ENCODE results near the gene CAMTA2. TPM values are rescaled to one million over a fixed set of nuclear protein-coding genes. Genes with fewer than 3 reads are reported as not detected.

The CAMTA2 gene
- total RNA-seq, 2 experiments from 2014 or later = 9.7 to 44.3 TPM

DNA sequence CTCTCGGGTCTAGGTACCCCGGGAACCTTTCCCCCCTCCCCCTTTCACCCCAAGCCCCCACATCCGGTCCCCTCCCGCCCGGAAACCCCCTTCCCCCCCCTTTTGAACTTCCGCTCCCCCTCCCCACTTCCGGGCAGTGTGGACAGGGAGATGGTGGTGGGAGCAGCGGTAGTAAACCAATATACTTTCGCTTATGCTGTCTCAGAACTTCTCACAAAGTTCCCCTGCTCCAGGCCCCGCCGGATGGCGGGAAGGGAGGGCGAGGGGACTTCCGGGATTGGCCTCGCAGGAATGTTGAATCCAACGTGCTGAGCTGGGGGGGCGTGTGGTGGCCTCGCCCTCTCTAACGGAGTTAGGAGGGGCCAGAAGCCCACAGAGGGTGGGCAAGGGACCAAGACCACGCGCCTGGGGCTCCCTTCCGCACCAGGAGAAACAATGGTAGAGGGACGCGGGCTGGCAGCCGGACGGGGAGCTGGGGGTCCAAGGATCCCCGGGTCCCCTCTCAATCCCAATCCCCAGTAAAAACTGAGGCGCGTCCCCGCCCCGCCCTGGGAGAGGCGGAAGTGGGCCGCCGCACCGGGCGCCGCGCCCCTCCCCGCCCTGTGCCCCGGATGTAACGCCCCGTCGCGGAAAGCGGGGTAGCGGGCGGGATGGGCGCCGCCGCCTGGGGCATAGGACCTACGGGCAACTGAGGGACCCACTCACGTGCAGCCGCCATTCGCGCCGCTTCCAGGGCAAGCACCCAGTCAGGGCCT lies 39.9 kb downstream of the CAMTA2 start:
- Histone ChIP-seq H4K20me1 (ENCODE audit: insufficient read depth, low read length) (peaks cover 19% of the 10 kb centered on the region), H3K27ac (ENCODE audit: low read depth, low read length, poor library complexity, severe bottlenecking) (peak overlapping the region; percentile 99), H3K79me2 (ENCODE audit: insufficient read depth, low read depth, low read length) (peaks cover 53% of the 10 kb centered on the region), H2AFZ (ENCODE audit: low read length) (no peak overlapping the region), H3K4me1 (ENCODE audit: insufficient read depth, low read length, poor library complexity, severe bottlenecking) (peaks cover 63% of the 10 kb centered on the region), H3K4me3 (ENCODE audit: low read depth, low read length, poor library complexity, severe bottlenecking) (peak overlapping the region; percentile 100), H3K9me2 (ENCODE audit: insufficient read depth, low read length) (no peaks in the 10 kb centered on the region), H3K4me2 (ENCODE audit: low read length) (peak overlapping the region; percentile 97), H3K36me3 (ENCODE audit: insufficient read depth, low read length) (peaks cover 56% of the 10 kb centered on the region), H3K9me3 (ENCODE audit: low read length) (no peaks in the 10 kb centered on the region)
- peak; percentile 77 for DNase-seq (ENCODE audit: low spot score)
- ChIA-PET CTCF (ENCODE audit: unreplicated experiment) (interaction anchor here (0.7 kb wide), 1 partner anchor 20 kb away, joined by 3 read pairs; the partner anchor contains the start of gene SPAG7), POLR2A (interaction anchor here (0.5 to 0.8 kb wide), 4 partner anchors 20 to 479 kb away, joined by 3 to 4 read pairs (median 3); partner anchors contain the start of gene SPAG7)
- BruUV-seq (replicated peaks) = no TSS peak
- no peak for TF ChIP-seq EZH2phosphoT487 (IDR thresholded peaks at IDR 0.05; ENCODE audit: borderline replicate concordance, low read depth, low read length)
- no peak for TF ChIP-seq CTCF (conservative IDR thresholded peaks at IDR 0.05; ENCODE audit: low read length)
- intact Hi-C loops (cut with micrococcal nuclease; ENCODE audit: unreplicated experiment) = loop anchor here (1.0 to 10.0 kb wide), 2 partner anchors 50 to 247 kb away; partner anchors contain the start of genes INCA1, KIF1C and ZNF594

DNA sequence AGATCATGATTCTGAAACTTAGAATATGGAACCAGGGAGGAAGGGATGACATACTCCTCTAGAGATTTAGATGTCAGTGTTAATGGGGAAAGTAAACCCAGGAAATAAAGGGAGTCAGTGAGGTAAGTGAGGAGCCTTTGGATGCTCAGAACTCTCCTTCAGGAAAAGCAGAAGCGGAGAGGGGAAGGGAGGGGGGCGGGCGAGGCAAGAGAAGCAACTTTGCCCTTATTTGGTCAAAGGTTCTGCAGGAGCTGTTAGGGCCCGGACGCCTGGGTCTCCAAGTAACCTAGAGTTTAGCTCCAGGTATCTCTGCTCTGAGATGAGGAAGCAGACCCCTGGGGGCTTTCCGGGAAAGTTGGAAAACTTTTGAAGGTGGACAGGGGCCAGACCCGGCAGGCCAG lies 40.5 kb downstream of the CAMTA2 start:
- Histone ChIP-seq H4K20me1 (ENCODE audit: insufficient read depth, low read length) (peaks cover 19% of the 10 kb centered on the region), H3K4me3 (ENCODE audit: low read depth, low read length, poor library complexity, severe bottlenecking) (peak overlapping the region; percentile 100), H3K79me2 (ENCODE audit: insufficient read depth, low read depth, low read length) (peaks cover 58% of the 10 kb centered on the region), H2AFZ (ENCODE audit: low read length) (no peak overlapping the region), H3K9me2 (ENCODE audit: insufficient read depth, low read length) (no peaks in the 10 kb centered on the region), H3K27ac (ENCODE audit: low read depth, low read length, poor library complexity, severe bottlenecking) (peak overlapping the region; percentile 99), H3K4me2 (ENCODE audit: low read length) (peak overlapping the region; percentile 97), H3K36me3 (ENCODE audit: insufficient read depth, low read length) (peaks cover 62% of the 10 kb centered on the region), H3K4me1 (ENCODE audit: insufficient read depth, low read length, poor library complexity, severe bottlenecking) (peaks cover 68% of the 10 kb centered on the region), H3K9me3 (ENCODE audit: low read length) (no peaks in the 10 kb centered on the region)
- intact Hi-C loops (cut with micrococcal nuclease; ENCODE audit: unreplicated experiment) = loop anchor here (10.0 kb wide), 1 partner anchor 248 kb away; the partner anchor contains the start of gene ZNF594
- no peak for TF ChIP-seq CTCF (conservative IDR thresholded peaks at IDR 0.05; ENCODE audit: low read length)
- no peak for TF ChIP-seq EZH2phosphoT487 (IDR thresholded peaks at IDR 0.05; ENCODE audit: borderline replicate concordance, low read depth, low read length)
- CTCF ChIA-PET (ENCODE audit: unreplicated experiment) = no interaction called here
- no peak for DNase-seq (ENCODE audit: low spot score)
- BruUV-seq (replicated peaks) = no TSS peak
- POLR2A ChIA-PET = interaction anchor here (0.7 to 1.5 kb wide), 3 partner anchors 20 to 157 kb away, joined by 3 to 4 read pairs (median 3); partner anchors contain the start of gene SPAG7
